ENCODE measurements around the gene GRIK4.

The GRIK4 gene

DNA sequence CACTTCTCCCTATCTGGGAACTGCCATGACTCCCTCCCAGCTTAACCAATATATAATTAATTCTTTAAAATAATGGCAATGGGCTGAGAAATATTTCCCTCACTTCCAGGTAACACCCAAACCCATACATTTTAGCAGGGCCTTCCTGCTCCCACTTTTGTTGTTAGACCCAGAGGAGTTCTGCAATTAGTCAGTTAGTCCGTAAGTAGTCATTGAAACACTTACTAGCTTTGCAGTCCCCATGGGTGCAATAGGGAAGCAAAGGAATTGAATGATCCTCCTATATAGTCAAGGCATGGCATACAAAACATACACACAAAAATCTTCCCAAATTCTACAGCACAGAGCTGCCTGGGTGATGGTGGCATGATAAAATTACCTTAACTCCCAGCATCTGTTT lies 258.4 kb downstream of the GRIK4 start:
- Histone ChIP-seq H3K27me3 (ENCODE audit: control insufficient read depth in 1 of 2, insufficient read depth in 2 of 2, low read length in 2 of 2) (no peaks in the 10 kb centered on the region), H3K9me3 (ENCODE audit: low read length) (no peaks in the 10 kb centered on the region), H3K4me3 (ENCODE audit: low read depth in 1 of 2, low read length in 2 of 2) (no peak overlapping the region), H3K9ac (ENCODE audit: low read length) (no peak overlapping the region), H3K4me1 (ENCODE audit: insufficient read depth, low read length) (no peaks in the 10 kb centered on the region), H3K27ac (ENCODE audit: low read depth, low read length) (no peak overlapping the region), H3K36me3 (ENCODE audit: insufficient read depth, low read length) (no peaks in the 10 kb centered on the region)

DNA sequence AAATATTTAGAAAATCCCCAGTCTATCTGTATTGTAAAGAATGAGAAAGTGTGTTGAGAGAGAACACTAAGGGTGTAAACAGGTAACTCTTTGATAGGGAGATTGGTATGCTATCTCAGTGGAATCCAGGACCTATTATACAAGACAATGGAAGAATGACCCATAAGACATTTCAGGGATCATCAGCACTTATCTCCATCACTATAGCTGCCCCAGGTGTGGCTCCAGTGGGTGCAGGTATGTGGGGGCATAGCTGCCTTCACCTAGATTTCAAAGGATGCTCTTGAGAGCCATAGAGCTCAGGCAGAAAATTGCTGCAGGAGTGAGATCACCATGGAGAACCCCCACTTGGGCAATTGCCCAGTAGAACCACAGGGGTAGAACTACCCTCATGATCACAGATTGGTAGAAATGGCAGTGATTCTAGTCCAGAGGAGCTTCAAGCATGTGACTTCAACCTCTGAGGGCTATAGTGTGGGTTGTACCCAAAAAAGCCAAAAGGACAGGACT lies 260.1 kb downstream of the GRIK4 start:
- Histone ChIP-seq H3K27me3 (ENCODE audit: control insufficient read depth in 1 of 2, insufficient read depth in 2 of 2, low read length in 2 of 2) (no peaks in the 10 kb centered on the region), H3K4me1 (ENCODE audit: insufficient read depth, low read length) (no peaks in the 10 kb centered on the region), H3K9ac (ENCODE audit: low read length) (no peak overlapping the region), H3K9me3 (ENCODE audit: low read length) (no peaks in the 10 kb centered on the region), H3K27ac (ENCODE audit: low read depth, low read length) (no peak overlapping the region), H3K36me3 (ENCODE audit: insufficient read depth, low read length) (no peaks in the 10 kb centered on the region), H3K4me3 (ENCODE audit: low read depth in 1 of 2, low read length in 2 of 2) (no peak overlapping the region)

DNA sequence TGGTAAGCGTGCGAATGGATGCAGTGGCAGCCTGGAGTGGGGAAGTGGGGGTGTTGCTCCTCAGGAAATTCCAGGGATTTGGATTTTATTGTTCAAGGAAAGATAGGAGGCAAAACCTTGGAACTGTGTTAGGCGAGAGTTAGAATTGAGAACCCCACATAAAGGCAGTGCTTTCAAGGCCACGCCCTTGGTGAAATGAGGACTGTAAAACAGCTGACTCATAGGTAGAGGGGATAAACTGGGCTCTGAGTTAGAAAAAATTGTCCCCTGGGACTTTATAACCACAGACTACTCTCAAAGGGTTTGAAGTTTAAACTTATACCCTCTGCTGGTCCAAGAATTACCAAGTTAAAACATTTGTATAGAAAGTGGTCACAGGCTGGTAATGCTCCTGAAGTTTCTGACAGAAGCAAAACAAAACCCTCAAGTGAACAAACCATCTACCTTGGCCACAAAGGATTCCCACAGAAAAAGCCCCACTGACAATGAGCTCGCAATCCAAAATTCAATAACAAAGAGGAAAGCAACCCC lies 262.0 kb downstream of the GRIK4 start:
- no peak overlapping the region for H3K27ac ChIP-seq (ENCODE audit: low read depth, low read length)
- H3K4me1 ChIP-seq (ENCODE audit: insufficient read depth, low read length) = no peaks in the 10 kb centered on the region

DNA sequence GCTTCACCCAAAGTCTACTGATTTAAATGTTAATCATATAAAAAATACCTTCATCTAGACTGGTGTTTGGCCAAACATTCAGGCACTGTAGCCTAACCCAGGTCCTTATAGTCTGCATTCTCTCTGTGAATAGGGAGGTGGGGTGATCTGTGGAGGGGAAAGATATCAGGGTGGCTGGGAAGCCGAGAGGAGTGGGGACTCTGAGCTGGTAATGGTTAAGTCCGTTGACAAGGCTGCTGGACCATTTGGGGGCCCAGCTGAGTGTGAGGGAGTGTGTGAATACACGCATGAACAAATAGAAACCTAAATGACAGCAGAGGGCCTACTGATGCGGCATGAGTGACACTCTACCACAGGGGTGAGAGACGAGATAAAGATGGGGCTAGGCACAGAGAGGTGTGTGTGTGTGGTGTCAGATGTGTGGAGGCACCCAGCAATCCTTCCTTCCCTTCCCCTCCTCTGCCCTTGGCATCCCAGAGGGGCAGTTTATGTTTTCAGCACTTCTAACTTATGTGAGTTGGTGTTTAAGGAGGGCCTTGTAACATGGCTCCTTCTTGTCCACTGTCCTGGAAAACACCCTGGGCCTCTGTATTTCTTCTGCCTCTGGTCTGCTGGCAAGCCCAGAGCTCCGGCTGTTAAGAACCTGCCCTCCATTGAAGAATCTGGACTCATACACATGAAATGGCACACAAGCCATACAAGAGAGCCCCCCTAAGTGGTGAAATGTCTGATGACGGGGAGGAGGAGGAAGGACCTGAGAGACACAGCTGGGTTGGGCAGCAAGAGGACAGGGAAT lies 263.2 kb downstream of the GRIK4 start:
- Histone ChIP-seq H3K27ac (ENCODE audit: low read depth, low read length) (no peak overlapping the region), H3K36me3 (ENCODE audit: insufficient read depth, low read length) (no peaks in the 10 kb centered on the region), H3K9ac (ENCODE audit: low read length) (no peak overlapping the region), H3K4me3 (ENCODE audit: low read depth in 1 of 2, low read length in 2 of 2) (no peak overlapping the region), H3K4me1 (ENCODE audit: insufficient read depth, low read length) (no peaks in the 10 kb centered on the region), H3K27me3 (ENCODE audit: control insufficient read depth in 1 of 2, insufficient read depth in 2 of 2, low read length in 2 of 2) (no peaks in the 10 kb centered on the region), H3K9me3 (ENCODE audit: low read length) (no peaks in the 10 kb centered on the region)

More for the DNA sequence above, 262.0 kb downstream of the GRIK4 start:
- H3K4me3 ChIP-seq (ENCODE audit: low read depth in 1 of 2, low read length in 2 of 2) = no peak overlapping the region
- H3K27me3 ChIP-seq (ENCODE audit: control insufficient read depth in 1 of 2, insufficient read depth in 2 of 2, low read length in 2 of 2) = no peaks in the 10 kb centered on the region
- H3K9me3 ChIP-seq (ENCODE audit: low read length) = no peaks in the 10 kb centered on the region
- no peaks in the 10 kb centered on the region for H3K36me3 ChIP-seq (ENCODE audit: insufficient read depth, low read length)
- H3K9ac ChIP-seq (ENCODE audit: low read length) = no peak overlapping the region

DNA sequence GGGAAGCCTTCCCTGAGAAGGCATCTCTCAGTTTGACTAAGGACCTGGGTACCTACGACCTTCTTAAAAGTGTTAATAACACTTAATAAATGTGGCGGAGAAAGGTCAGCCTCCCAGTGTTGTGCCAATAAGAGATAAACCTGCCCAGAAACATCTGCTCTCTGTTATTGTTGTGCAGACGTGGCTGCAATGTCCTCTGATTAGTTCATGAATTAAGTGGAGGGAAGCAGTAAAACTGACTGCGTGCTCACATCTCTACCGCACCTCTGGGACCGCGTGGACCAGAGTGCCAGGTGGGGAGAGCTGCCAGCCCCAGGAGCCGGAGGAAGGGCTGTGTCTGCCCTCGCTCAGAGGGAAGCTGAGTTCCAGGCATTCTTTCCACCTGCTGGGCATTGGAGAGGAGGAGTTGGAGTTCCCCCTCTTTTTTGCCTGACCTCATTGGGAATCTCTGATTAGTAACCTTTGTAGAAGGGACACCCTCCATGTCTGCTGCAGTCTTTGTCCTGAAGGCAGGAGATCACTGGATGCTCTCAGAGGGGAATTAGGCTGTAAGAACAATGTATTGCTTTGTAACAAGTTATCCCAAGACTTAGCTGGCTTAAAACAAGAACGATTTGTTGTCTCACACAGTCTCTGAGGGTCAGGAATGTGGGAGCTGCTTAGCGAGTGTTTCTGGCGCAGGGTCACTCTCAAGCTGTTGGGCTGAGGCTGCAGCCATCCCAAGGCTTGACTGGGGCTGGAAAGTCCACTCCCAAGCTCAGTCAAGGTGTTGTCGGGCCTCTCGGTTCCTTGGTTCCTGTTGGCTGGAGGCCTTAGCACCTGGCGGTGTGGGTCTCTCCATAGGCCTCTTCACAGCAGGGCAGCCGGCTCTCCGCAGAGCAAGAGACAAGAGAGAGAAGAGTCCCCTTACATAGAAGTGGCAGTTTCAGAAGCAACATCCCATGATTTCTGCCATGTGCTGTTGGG lies 264.7 kb downstream of the GRIK4 start:
- no peaks in the 10 kb centered on the region for H3K36me3 ChIP-seq (ENCODE audit: insufficient read depth, low read length)
- no peaks in the 10 kb centered on the region for H3K9me3 ChIP-seq (ENCODE audit: low read length)
- H3K4me1 ChIP-seq (ENCODE audit: insufficient read depth, low read length) = peaks cover 5% of the 10 kb centered on the region
- no peak overlapping the region for H3K4me3 ChIP-seq (ENCODE audit: low read depth in 1 of 2, low read length in 2 of 2)
- no peak overlapping the region for H3K27ac ChIP-seq (ENCODE audit: low read depth, low read length)
- no peaks in the 10 kb centered on the region for H3K27me3 ChIP-seq (ENCODE audit: control insufficient read depth in 1 of 2, insufficient read depth in 2 of 2, low read length in 2 of 2)
- no peak overlapping the region for H3K9ac ChIP-seq (ENCODE audit: low read length)

GRCh38 chr11:120778685-120779490 lies 267.3 kb downstream of the GRIK4 start:
- Histone ChIP-seq H3K9me3 (ENCODE audit: low read length) (no peaks in the 10 kb centered on the region), H3K36me3 (ENCODE audit: insufficient read depth, low read length) (no peaks in the 10 kb centered on the region), H3K9ac (ENCODE audit: low read length) (no peak overlapping the region), H3K27me3 (ENCODE audit: control insufficient read depth in 1 of 2, insufficient read depth in 2 of 2, low read length in 2 of 2) (no peaks in the 10 kb centered on the region), H3K27ac (ENCODE audit: low read depth, low read length) (no peak overlapping the region), H3K4me1 (ENCODE audit: insufficient read depth, low read length) (peaks cover 5% of the 10 kb centered on the region), H3K4me3 (ENCODE audit: low read depth in 1 of 2, low read length in 2 of 2) (no peak overlapping the region)

DNA sequence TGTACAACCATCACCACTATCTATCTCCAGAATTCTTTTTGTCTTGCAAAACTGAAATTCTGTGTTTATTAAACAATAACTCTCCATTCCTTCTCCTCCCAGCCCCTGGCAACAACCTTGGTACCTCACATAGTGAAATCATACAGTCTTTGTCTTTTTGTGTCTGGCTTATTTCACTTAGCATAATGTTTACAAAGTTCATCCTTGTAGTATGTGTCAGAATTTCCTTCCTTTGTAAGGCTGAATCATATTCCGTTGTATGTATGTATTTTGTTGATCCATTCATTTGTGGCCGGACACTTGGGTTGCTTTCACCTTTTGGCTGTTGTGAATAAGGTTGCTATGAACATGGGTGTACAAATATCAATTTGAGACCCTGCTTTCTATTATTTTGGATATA lies 268.7 kb downstream of the GRIK4 start:
- no peak overlapping the region for H3K4me3 ChIP-seq (ENCODE audit: low read depth in 1 of 2, low read length in 2 of 2)
- H3K36me3 ChIP-seq (ENCODE audit: insufficient read depth, low read length) = no peaks in the 10 kb centered on the region
- no peaks in the 10 kb centered on the region for H3K9me3 ChIP-seq (ENCODE audit: low read length)
- no peak overlapping the region for H3K9ac ChIP-seq (ENCODE audit: low read length)
- H3K4me1 ChIP-seq (ENCODE audit: insufficient read depth, low read length) = peaks cover 5% of the 10 kb centered on the region
- no peaks in the 10 kb centered on the region for H3K27me3 ChIP-seq (ENCODE audit: control insufficient read depth in 1 of 2, insufficient read depth in 2 of 2, low read length in 2 of 2)
- no peak overlapping the region for H3K27ac ChIP-seq (ENCODE audit: low read depth, low read length)

GRCh38 chr11:120781486-120782120 lies 270.1 kb downstream of the GRIK4 start:
- no peak overlapping the region for H3K4me3 ChIP-seq (ENCODE audit: low read depth in 1 of 2, low read length in 2 of 2)
- H3K27me3 ChIP-seq (ENCODE audit: control insufficient read depth in 1 of 2, insufficient read depth in 2 of 2, low read length in 2 of 2) = no peaks in the 10 kb centered on the region
- H3K27ac ChIP-seq (ENCODE audit: low read depth, low read length) = no peak overlapping the region
- H3K9ac ChIP-seq (ENCODE audit: low read length) = no peak overlapping the region
- H3K9me3 ChIP-seq (ENCODE audit: low read length) = no peaks in the 10 kb centered on the region
- H3K36me3 ChIP-seq (ENCODE audit: insufficient read depth, low read length) = no peaks in the 10 kb centered on the region
- H3K4me1 ChIP-seq (ENCODE audit: insufficient read depth, low read length) = peaks cover 5% of the 10 kb centered on the region

DNA sequence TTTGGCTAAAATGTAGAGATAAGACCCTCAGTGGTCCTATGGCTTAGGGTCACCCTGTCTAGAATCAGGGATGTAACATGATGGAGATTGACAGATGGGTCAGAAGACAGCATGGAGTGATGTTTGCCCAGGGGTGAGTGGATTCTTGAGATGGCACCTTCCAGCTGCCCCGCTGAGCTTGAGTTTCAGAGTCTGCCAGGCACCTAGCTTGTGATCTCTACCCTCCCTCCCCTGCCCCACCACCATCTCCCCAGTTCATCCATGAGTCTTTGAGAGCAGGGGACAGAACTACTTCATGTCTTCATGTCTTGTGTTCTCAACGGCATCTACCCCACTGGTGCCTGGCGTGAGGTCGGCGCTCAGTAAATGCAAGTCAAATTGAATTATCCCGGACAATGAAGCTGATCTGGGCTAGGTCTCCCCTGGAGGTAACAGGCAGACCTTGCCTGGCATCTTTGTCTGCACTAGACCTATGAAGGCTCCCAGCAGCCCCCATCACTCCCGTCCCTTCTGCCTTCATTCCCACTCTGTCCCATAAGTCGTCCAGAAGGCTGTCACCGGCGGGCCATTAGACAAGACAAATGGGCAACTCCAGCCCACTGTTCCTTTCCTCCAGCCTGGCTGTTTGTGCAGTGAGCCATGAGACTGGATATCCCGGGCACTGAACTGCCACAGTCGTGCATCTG lies 273.2 kb downstream of the GRIK4 start:
- Histone ChIP-seq H3K4me3 (ENCODE audit: low read depth in 1 of 2, low read length in 2 of 2) (no peak overlapping the region), H3K27ac (ENCODE audit: low read depth, low read length) (no peak overlapping the region), H3K27me3 (ENCODE audit: control insufficient read depth in 1 of 2, insufficient read depth in 2 of 2, low read length in 2 of 2) (no peaks in the 10 kb centered on the region), H3K4me1 (ENCODE audit: insufficient read depth, low read length) (peaks cover 5% of the 10 kb centered on the region), H3K36me3 (ENCODE audit: insufficient read depth, low read length) (no peaks in the 10 kb centered on the region), H3K9ac (ENCODE audit: low read length) (no peak overlapping the region), H3K9me3 (ENCODE audit: low read length) (no peaks in the 10 kb centered on the region)

DNA sequence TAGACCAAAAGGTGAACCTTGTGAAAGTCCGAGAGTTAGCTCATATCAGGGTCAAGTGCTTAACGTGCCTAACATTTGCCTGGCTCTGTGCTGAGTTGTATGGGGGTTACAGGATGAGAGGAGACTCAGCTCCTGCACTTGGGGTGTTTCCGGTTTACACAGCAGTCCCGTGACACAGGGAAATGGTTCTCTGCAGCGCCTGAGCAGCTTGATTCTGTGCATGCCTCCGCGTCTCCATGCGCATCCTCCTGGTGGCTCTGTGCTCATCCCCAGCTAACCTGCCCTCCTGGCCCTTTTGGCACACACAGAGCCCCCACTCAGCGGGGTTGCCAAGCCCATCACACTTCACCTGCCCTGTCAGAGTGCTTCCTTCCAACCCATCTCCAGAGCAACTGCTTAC lies 274.0 kb downstream of the GRIK4 start:
- no peaks in the 10 kb centered on the region for H3K9me3 ChIP-seq (ENCODE audit: low read length)
- no peak overlapping the region for H3K9ac ChIP-seq (ENCODE audit: low read length)
- no peaks in the 10 kb centered on the region for H3K27me3 ChIP-seq (ENCODE audit: control insufficient read depth in 1 of 2, insufficient read depth in 2 of 2, low read length in 2 of 2)

More for the DNA sequence above, 274.0 kb downstream of the GRIK4 start:
- Histone ChIP-seq H3K36me3 (ENCODE audit: insufficient read depth, low read length) (no peaks in the 10 kb centered on the region), H3K4me1 (ENCODE audit: insufficient read depth, low read length) (no peaks in the 10 kb centered on the region), H3K4me3 (ENCODE audit: low read depth in 1 of 2, low read length in 2 of 2) (no peak overlapping the region), H3K27ac (ENCODE audit: low read depth, low read length) (no peak overlapping the region)
